ENCODE measurements around the gene SLC1A4. TPM values are rescaled to one million over a fixed set of nuclear protein-coding genes. Genes with fewer than 3 reads are reported as not detected.
"Not testable (repeated sequence)": the region's sequence is repeated elsewhere in the genome, so short reads cannot be mapped to it uniquely, and the experiment has no call there.

SLC1A4 gene
- total and polyA plus RNA-seq, 8 donors = 6.4 to 21.9 (median 7.8) TPM

- H3K27me3 ChIP-seq = no peaks in the 10 kb centered on the region
- ATAC-seq (no peak), DNase-seq (no peak)
- no peak overlapping the region for H3K4me3 ChIP-seq
- H3K9me3 ChIP-seq = peaks cover 0 to 5% of the 10 kb centered on the region in 2 donors
- H3K4me1 ChIP-seq = no peaks in the 10 kb centered on the region
- no peak for TF ChIP-seq CTCF (IDR thresholded peaks at IDR 0.05)
- no peaks in the 10 kb centered on the region for H3K36me3 ChIP-seq
- no peak overlapping the region for H3K27ac ChIP-seq
- intact Hi-C loops (cut with DNase I) = no loop called here
These were observed 33.7 kb upstream of the SLC1A4 start for GRCh38 chr2:64955467-64955866.

- no peak overlapping the region for H3K27ac ChIP-seq
- DNase-seq (no peak), ATAC-seq (no peak)
- intact Hi-C loops (cut with DNase I) = no loop called here
- H3K4me3 ChIP-seq = no peak overlapping the region
- TF ChIP-seq CTCF (IDR thresholded peaks at IDR 0.05) = no peak
- H3K4me1 ChIP-seq = no peaks in the 10 kb centered on the region
- no peaks in the 10 kb centered on the region for H3K36me3 ChIP-seq
- no peaks in the 10 kb centered on the region for H3K27me3 ChIP-seq
- peaks cover 0 to 5% of the 10 kb centered on the region in 2 donors for H3K9me3 ChIP-seq
These were observed 31.9 kb upstream of the SLC1A4 start for GRCh38 chr2:64957109-64957903.

GRCh38 chr2:64958556-64958955 lies 30.6 kb upstream of the SLC1A4 start:
- Histone ChIP-seq H3K27me3 (no peaks in the 10 kb centered on the region), H3K27ac (no peak overlapping the region), H3K4me1 (peaks cover 0 to 4% of the 10 kb centered on the region in 2 donors), H3K9me3 (peaks cover 0 to 5% of the 10 kb centered on the region in 2 donors), H3K36me3 (no peaks in the 10 kb centered on the region), H3K4me3 (no peak overlapping the region)
- intact Hi-C loops (cut with DNase I) = no loop called here
- DNase-seq (no peak), ATAC-seq (no peak)
- no peak for TF ChIP-seq CTCF (IDR thresholded peaks at IDR 0.05)

GRCh38 chr2:64960819-64961218 lies 28.4 kb upstream of the SLC1A4 start:
- DNase-seq (no peak), ATAC-seq (no peak)
- no peaks in the 10 kb centered on the region for H3K36me3 ChIP-seq
- no peak overlapping the region for H3K27ac ChIP-seq
- H3K9me3 ChIP-seq = no peaks in the 10 kb centered on the region
- H3K4me1 ChIP-seq = peaks cover 0 to 4% of the 10 kb centered on the region in 2 donors
- intact Hi-C loops (cut with DNase I) = no loop called here
- H3K4me3 ChIP-seq = no peak overlapping the region
- H3K27me3 ChIP-seq = no peaks in the 10 kb centered on the region
- no peak for TF ChIP-seq CTCF (IDR thresholded peaks at IDR 0.05)

- ATAC-seq; DNase-seq; H3K9me3 ChIP-seq; H3K4me1 ChIP-seq; H3K4me3 ChIP-seq; intact Hi-C loops (cut with DNase I); H3K27ac ChIP-seq; H3K27me3 ChIP-seq; H3K36me3 ChIP-seq: not testable (repeated sequence)
These were observed 26.1 kb upstream of the SLC1A4 start for GRCh38 chr2:64963138-64963537.

- no peak overlapping the region for H3K27ac ChIP-seq
- TF ChIP-seq CTCF (IDR thresholded peaks at IDR 0.05) = no peak
- no peaks in the 10 kb centered on the region for H3K9me3 ChIP-seq
- H3K36me3 ChIP-seq = no peaks in the 10 kb centered on the region
- DNase-seq = no peak
- peaks cover 0 to 4% of the 10 kb centered on the region in 2 donors for H3K4me1 ChIP-seq
- no peaks in the 10 kb centered on the region for H3K27me3 ChIP-seq
- ATAC-seq = no peak
- no peak overlapping the region for H3K4me3 ChIP-seq
- intact Hi-C loops (cut with DNase I) = no loop called here
These were observed 25.5 kb upstream of the SLC1A4 start for GRCh38 chr2:64963719-64964118.

Data from left lung (tissue), 10 donors.